Thyroid gland (tissue), 4 donors: ENCODE measurements around the gene MPDU1. TPM values are rescaled to one million over a fixed set of nuclear protein-coding genes. Genes with fewer than 3 reads are reported as not detected.
A peak's percentile ranks its signal among the peaks of the same experiment; 100 is the strongest.

Experiments
- DNase-seq, 2 donors: peaks; one replicate each; pipeline ENCODE4 v3.0.0-alpha.2; 2019
- H3K27ac ChIP-seq, 3 donors: fragments of 200-600 bp; sonication (generic); 1 replicate in 2 of 3; 2 replicates in 1 of 3; pipeline ENCODE4 v1.5.1; 2016 to 2019; ENCODE audit warnings: mild to moderate bottlenecking in 1 of 3, moderate library complexity in 1 of 3
- H3K27me3 ChIP-seq: fragments of 200-600 bp; sonication (generic); one replicate; pipeline ENCODE4 v1.5.1; 2019
- H3K36me3 ChIP-seq, 2 donors: fragments of 200-600 bp; sonication (generic); one replicate each; pipeline ENCODE4 v1.5.1; 2016 to 2019
- H3K4me1 ChIP-seq, 2 donors: fragments of 200-600 bp; sonication (generic); one replicate each; pipeline ENCODE4 v1.5.1; 2017 to 2019
- H3K4me3 ChIP-seq, 3 donors: fragments of 200-600 bp; sonication (generic); replicated peaks in 1 of 3; 1 replicate in 2 of 3; 2 replicates in 1 of 3; pipeline ENCODE4 v1.5.1; 2016; ENCODE audit warnings: mild to moderate bottlenecking in 1 of 3
- H3K9me3 ChIP-seq: fragments of 200-600 bp; sonication (generic); one replicate; pipeline ENCODE4 v1.5.1; 2017
- CTCF ChIP-seq, 6 experiments: fragments of 200-600 bp in 3 of 6; fragments of 450-650 bp in 3 of 6; sonication (generic) in 3 of 6; IDR thresholded peaks; one replicate each; pipeline ENCODE4 v1.5.1; 2016 to 2019; ENCODE audit warnings: antibody characterized with exemption in 6 of 6, mild to moderate bottlenecking in 2 of 6, inconsistent platforms in 1 of 6, moderate library complexity in 1 of 6
- POLR2A ChIP-seq, 2 donors: fragments of 450-650 bp; IDR thresholded peaks; one replicate each; pipeline ENCODE4 v1.6.1; 2017; ENCODE audit warnings: antibody characterized with exemption in 2 of 2, mild to moderate bottlenecking in 2 of 2, moderate library complexity in 1 of 2
- WGBS, 2 donors: methylation state at CpG; one replicate each; pipeline ENCODE4 v1.1.5; 2017; 5-methylcytosine and 5-hydroxymethylcytosine counted together
- intact Hi-C: fragments of 100-400 bp; cut with DNase I; formaldehyde crosslinking; loops from one replicate; pipeline ENCODE4 v1.15.1; 2023
- total RNA-seq, 4 donors: library from RNA; depleted of rRNA; stranded (reverse); fragments of >200 nt; gene quantifications; one replicate each; pipeline ENCODE4 v1.2.3, GENCODE V29; 2016

MPDU1 gene
- total RNA-seq, 4 donors from 2014 or later = 88.8 to 250 (median 164) TPM

- no peaks in the 10 kb centered on the region for H3K9me3 ChIP-seq
- H3K27ac ChIP-seq = no peak overlapping the region
- H3K4me3 ChIP-seq = no peak overlapping the region
- intact Hi-C loops = no loop called here
- peaks cover 8 to 16% of the 10 kb centered on the region in 2 donors for H3K36me3 ChIP-seq
- TF ChIP-seq POLR2A (IDR thresholded peaks at IDR 0.05) (no peak), CTCF (IDR thresholded peaks at IDR 0.05) (no peak)
- no peak for DNase-seq
- H3K27me3 ChIP-seq = no peaks in the 10 kb centered on the region
- 83 to 88% methylated on average over 9 of the region's 9 CpGs for WGBS, 2 donors
- peaks cover 30 to 40% of the 10 kb centered on the region in 2 donors for H3K4me1 ChIP-seq
These were observed 3.2 kb downstream of the MPDU1 start for GRCh38 chr17:7586673-7587419.

- Histone ChIP-seq H3K4me3 (no peak overlapping the region), H3K27ac (no peak overlapping the region), H3K9me3 (no peaks in the 10 kb centered on the region), H3K36me3 (peaks cover 16 to 24% of the 10 kb centered on the region in 2 donors), H3K4me1 (peaks cover 24 to 33% of the 10 kb centered on the region in 2 donors), H3K27me3 (no peaks in the 10 kb centered on the region)
- DNase-seq = no peak
- intact Hi-C loops = no loop called here
- WGBS, 2 donors = 83 to 87% methylated on average over 12 of the region's 12 CpGs
- no peak for TF ChIP-seq POLR2A (IDR thresholded peaks at IDR 0.05)
- TF ChIP-seq CTCF (IDR thresholded peaks at IDR 0.05) = no peak
These were observed 3.9 kb downstream of the MPDU1 start for GRCh38 chr17:7587420-7588151.

GRCh38 chr17:7588553-7589203 lies 5.0 kb downstream of the MPDU1 start:
- no peak for DNase-seq
- no peaks in the 10 kb centered on the region for H3K9me3 ChIP-seq
- intact Hi-C loops = no loop called here
- no peaks in the 10 kb centered on the region for H3K27me3 ChIP-seq
- H3K36me3 ChIP-seq = peaks cover 26 to 35% of the 10 kb centered on the region in 2 donors
- no peak for TF ChIP-seq CTCF (IDR thresholded peaks at IDR 0.05)
- no peak for TF ChIP-seq POLR2A (IDR thresholded peaks at IDR 0.05)
- peak overlapping the region in 1 of 3 donors; percentile 19 for H3K4me3 ChIP-seq
- peak overlapping the region in 2 of 3 donors; percentile 56 to 70 for H3K27ac ChIP-seq
- WGBS, 2 donors = 67 to 86% methylated on average over 6 to 13 of the region's 30 CpGs
- H3K4me1 ChIP-seq = peaks cover 16 to 26% of the 10 kb centered on the region in 2 donors

- no peaks in the 10 kb centered on the region for H3K9me3 ChIP-seq
- H3K27ac ChIP-seq = peak overlapping the region in 2 of 3 donors; percentile 56 to 70
- intact Hi-C loops = no loop called here
- H3K4me3 ChIP-seq = peak overlapping the region in 1 of 3 donors; percentile 19
- peaks cover 33 to 41% of the 10 kb centered on the region in 2 donors for H3K36me3 ChIP-seq
- DNase-seq = peak; percentile 89 to 91
- WGBS, 2 donors = 42 to 43% methylated on average over 11 to 12 of the region's 56 CpGs
- H3K27me3 ChIP-seq = no peaks in the 10 kb centered on the region
- TF ChIP-seq POLR2A (IDR thresholded peaks at IDR 0.05) (peak in 1 of 2 donors; percentile 20), CTCF (IDR thresholded peaks at IDR 0.05) (peak; percentile 73 to 89 (median 80))
- H3K4me1 ChIP-seq = peaks cover 15 to 24% of the 10 kb centered on the region in 2 donors
These were observed 5.7 kb downstream of the MPDU1 start for GRCh38 chr17:7589204-7589868.
